GM21447 (cell line): Measurements from ENCODE around the gene PODXL.

ENCODE experiments used
- ATAC-seq: cut with Tn5 transposase; IDR thresholded peaks from one replicate; pipeline ENCODE4 v1.9.1; 2021; ENCODE audit not compliant: unreplicated experiment

The PODXL gene

DNA sequence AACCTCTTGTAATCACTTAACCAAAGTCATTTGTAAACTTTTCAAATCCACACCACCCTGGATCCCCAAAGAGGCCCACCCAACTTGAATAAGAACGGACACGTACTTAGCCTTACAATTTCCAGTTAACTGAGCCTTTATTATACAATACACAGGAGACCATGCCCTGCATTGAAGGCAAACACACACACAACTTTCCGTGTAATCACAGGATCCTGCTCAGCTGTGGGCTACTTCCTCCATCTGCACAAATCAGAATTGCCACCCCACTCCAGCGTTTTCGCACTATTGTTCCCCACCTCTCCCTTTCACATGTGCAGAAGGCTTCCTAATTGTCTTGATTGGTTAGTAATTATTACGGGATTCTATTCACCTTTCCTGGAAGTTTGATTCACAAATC lies 12.1 kb upstream of the PODXL start:
- no peak for ATAC-seq

DNA sequence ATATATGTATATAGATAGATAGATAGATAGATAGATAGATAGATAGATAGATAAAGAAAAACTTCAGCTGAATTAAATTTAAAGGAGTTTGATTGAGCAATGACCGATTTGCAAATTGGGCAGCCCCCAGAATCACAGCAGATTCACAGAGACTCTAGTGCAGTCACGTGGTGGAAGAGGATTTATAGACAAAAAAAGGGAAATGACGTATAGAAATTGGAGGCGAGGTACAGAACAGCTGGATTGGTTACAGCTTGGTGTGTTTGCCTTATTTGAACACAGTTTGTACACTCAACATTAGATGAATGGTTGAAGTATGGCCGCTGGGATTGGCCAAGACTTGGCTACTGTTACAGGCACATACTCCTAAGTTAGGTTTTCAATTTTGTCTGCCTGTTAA lies 8.2 kb upstream of the PODXL start:
- ATAC-seq, result no peak

DNA sequence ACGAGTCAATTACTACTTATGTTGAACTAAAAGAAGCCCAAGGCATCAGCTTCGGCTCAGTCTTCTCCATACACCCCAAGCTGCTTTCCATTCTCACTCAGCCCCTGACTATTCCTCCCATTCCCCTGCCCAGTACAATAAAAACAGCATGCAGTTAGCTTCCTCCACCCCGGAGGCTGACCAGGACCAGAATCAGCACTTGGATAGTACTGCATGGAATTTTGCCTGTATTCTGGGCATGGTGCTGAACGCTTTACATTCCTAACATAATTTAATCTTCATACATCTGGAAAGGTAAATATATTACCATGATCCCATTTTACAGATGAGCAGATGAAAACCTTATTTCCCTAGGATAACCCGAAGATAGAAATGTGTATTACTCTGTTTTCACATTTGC lies 7.5 kb upstream of the PODXL start:
- no peak for ATAC-seq

DNA sequence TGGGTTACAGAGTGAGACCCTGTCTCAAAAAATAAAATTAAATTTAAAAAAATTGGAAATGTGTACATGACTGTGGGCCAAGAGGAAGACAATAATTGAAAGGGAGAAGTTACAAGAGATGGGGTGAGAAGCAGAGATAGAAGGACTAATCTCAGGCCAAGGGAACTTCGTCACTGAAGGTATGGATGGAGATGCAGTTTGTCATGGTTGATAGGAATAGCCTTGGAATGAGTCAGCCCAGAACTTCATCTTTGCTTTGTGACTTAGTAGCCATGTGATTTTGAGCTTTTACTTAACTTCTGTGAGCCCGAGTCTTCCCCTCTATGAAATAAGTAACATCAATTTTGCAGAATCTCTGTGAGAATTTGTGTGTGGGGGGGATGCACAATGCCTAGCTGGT lies 6.5 kb upstream of the PODXL start:
- no peak for ATAC-seq

DNA sequence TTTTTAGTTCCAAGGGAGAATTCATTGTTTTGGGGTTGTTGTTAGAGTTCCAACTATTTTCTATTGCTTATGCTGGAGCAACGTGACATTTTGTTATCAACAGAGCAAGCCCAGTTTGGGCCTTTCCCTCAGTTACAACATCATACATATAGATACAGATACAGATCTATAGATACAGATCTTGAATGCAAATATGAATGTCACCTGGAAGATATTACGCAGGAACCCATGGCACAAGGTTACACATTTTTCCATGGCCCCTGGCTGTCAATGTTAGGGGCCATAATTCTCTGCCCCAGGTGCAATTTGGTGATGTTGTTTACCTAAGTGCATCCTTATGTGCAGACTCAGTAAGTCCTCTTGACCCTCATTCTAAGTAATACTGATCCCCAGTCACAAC lies 3.6 kb upstream of the PODXL start:
- ATAC-seq, result no peak

DNA sequence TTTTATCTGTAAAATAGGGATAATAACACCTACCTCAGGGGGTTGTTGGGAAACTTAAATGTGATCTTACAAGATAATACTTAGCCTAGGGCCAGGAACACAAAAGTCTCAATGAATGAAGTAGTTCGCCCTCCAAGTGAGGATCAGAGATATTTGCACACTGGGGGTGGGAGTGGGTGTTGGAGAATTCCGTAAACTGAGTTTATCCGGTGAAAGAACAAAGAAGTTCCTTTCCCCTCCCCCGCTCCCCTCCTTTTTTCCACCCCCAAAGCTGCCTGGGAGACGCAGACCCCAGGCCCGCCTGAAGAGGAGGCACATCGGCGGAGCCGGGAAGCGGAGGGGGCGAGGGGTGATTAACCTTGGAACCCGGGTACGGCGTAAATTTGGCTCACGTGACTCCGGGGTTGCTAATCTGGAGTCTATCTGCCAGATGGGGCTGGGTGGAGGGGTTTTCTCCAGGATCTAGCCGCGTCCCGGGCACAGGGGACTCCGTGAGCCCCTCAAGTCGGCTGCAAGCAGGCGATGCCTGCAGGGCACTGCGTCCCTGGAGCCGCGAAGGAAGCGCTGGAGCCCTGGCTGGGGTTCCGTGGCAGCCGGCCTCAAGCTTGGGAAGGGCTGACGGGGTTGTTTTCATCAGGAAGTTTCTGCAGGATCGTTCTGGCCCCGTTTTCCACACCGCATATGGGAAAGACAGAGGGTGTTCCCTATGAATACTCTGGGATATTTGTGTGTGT lies 1.4 kb upstream of the PODXL start:
- no peak for ATAC-seq

DNA sequence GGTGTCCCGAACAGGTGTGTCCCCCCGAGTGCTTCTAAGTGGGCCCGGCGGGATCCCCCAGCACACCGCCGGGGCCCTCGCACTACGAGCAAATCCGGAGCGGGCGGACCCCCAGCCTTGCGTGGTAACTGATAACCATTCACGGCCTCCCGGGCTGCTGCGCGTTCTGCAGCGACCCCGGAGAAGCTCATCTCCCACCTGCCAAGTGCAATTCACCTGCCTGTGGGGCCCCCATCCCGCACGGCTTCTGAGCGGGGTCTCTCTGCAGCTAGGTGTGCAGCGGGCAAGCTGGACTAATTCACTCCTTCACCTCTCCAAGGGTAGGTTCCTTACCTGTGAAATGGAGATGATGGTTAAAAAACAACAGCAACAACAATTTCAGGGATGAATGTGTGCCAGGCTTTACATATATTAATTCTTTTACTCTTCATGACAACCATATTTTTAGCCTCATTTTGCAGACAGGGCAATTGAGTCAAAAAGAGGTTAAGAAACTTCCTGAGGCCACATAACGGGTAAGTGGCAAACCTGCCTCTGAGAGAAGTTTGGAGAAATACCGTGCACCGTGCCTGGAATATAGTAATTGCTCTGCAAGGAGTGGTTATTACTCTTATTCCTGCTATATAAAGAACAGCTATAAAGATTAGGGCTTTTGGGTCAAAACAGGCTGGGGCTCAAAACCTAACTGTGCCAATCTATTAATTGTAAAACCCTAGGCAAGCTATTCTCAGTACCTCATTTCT lies 652 bp upstream of the PODXL start:
- no peak for ATAC-seq

DNA sequence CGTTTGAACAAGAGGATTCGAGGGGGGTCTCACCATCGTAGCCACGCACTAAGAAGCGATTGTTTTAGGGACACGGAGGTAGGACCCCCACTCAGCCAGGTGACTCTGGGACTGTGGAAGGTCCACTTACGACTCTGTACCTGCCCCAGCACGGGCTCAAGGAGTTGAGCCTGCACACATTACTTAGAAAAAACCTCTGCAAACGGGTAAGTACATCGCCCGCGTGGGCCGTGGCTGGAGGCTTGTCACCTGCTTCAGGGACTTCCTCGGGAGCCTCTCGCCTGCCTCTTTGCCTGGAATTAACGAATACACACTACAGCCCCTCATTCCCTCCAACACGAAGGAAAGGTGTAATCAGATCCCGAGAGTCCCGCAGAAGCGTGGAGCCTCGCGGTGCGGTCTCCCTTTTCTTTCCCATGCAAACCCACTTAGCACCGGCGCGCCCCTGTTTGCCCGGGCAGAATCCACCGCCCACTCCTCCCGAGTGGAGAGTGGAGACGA lies 826 bp downstream of the PODXL start:
- no peak for ATAC-seq

DNA sequence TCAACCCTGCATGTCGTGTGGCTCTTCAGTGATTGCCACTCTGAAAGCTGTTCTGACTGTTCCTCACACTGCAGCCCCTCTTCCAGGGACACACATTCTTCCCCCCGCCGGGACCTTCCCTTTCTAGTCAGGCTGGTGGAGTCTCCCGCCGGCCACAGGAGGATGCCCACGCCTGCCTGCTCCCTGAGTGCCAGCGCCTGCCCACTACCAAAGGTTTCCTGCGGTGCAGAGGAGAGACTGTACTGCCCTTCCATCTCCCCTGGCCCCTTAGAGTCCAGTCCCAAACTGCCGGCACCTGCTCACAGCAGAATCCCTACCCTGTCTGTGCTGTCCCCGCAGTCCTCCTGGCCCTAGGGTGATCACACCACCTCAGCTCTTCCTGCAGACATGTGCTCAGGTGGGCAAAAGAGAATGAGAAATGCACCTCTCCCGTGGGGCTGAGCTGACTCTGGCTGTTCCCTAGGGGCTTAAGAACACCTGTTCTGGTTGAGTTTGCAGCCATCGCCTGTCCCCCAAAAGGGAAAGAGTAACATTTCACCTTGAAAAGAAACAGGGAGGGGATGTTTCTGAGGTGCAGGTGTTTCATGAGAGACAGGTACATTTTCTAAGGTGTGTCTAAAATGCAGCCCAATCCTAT lies 1.4 kb downstream of the PODXL start:
- no peak for ATAC-seq

DNA sequence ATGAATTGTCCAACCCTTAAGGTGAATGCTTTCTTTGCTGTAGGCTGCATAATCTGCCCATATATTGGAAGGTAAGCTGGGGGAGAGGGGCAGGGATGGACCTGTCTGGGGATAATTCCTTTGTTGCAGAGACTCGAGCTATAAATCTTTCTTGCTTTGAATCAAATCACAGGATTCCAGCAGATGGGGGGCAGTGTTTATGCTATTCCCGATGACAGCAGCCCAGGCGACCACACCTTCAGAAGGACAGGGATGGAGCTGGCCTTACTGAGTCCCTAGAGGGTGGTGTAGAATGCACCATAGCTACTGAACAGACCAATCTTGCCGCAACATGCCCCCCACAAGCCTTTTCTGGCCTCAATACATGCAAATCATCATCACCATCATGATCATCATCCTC lies 2.5 kb downstream of the PODXL start:
- no peak for ATAC-seq

DNA sequence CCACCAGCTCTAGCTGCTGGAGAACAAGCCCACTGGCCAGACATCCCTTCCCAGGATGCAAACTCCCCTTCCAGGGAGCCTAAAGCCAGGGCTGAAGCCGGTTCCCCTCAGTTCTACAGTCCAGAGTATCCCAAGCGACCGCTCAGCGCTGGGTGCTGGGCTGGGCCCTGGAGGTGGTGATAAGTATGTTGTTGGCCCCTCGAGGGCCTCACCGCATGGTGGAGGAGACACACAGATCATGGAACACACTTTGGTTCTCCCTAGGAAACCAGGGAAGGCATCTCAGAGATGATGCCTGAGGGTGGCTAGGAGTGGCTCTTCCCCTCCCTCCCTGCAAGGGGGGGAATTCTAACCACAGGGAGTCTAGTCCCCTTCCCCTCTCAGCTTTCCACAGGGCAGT lies 4.4 kb downstream of the PODXL start:
- no peak for ATAC-seq

DNA sequence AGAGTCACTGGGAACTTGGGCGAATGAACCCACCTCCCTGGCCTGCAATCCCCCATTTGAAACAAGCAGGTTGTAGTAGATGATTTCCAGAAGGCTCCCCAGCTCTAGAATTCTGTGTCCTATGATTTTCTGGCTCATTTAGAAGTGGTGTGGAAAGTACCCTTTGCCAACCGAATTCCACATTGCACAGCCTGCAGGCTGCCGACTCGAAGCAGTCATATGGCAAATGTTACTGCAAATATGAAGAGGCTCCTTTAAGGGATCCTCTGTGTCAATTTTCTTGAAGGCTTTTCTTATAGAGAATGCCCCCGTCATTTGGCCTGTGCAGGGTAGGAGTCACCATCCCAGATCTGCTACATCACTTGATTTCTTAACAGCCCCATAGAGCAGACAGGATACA lies 5.6 kb downstream of the PODXL start:
- no peak for ATAC-seq

DNA sequence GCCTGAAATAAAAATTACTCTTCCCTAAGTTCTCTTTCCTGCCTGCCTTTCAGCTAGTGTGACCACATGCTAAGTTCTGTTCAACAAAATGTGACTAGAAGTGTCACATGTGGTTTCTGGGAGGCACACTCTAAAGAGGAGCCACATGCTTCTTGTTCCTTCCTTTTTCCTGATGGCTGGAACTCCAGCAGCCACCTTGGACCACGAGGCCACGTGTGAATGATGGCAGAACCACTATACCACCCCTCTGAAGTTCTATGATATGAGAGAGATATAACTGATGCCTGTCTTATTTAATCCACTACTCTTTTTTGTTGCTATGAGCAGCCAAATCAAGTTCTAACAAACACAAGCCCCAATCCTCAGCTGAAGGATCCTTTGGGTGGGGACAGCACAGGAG lies 8.1 kb downstream of the PODXL start:
- ATAC-seq, result no peak

DNA sequence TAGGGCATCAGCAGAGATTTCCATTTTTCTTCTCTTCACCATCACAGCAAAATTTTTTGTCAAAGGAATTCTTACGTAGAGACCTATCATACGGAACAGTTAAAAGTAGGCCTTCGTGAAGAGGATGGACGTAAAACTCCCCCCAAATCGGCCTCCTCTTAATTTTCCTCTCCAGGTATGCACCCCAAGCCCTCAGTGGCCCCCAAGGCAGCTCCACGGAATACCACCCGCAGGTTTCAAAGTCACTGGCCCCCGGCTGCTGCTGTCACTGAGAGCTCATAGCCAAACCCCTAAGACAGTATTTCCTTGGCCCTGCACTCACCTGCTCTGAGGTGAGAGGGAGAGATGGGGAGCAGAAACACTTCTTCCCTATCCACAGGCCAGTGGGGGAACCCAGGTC lies 8.8 kb downstream of the PODXL start:
- no peak for ATAC-seq

DNA sequence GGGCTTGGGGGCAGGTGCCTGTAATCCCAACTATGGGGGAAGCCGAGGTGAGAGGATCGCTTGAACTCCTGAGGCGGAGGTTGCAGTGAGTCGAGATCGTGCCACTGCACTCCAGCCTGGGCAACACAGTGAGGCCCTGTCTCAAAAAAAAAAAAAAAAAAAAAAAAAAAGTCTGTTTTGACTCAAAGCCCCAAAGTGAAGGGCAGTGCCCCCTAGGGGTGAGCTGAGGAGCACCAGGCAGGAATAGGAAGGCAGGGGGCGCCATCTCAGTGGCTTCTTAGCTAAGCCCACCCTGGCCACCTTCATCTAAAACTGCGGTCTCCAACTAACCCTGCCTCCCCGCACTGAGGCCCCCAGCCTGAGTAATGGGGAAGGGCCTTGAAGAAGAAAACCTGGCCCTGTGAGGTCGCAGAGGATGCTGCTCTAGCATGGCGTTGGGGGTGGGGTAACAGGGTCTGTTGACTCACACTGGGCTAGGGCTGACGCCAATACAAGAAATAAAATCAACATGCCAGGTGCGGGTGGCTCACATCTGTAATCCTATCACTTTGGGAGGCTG lies 9.8 kb downstream of the PODXL start:
- no peak for ATAC-seq

DNA sequence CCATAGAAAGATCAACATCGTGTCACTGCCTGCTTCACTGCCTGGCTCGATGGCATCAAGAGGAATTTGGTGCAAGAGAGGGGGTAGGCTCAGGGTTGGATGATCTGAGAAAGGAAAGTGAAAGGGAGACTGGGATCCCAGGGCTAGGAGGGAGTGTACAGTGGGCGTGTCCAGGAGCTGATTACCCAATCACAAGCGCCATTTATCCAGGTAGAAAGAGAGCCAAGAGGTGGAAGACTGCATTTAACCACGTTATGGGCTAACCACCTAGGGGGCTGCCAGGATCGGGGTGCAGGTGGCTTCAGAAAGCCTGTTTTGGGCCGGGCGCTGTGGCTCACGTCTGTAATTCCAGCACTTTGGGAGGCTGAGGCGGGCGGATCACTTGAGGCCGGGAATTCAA lies 10.3 kb downstream of the PODXL start:
- ATAC-seq, result no peak

DNA sequence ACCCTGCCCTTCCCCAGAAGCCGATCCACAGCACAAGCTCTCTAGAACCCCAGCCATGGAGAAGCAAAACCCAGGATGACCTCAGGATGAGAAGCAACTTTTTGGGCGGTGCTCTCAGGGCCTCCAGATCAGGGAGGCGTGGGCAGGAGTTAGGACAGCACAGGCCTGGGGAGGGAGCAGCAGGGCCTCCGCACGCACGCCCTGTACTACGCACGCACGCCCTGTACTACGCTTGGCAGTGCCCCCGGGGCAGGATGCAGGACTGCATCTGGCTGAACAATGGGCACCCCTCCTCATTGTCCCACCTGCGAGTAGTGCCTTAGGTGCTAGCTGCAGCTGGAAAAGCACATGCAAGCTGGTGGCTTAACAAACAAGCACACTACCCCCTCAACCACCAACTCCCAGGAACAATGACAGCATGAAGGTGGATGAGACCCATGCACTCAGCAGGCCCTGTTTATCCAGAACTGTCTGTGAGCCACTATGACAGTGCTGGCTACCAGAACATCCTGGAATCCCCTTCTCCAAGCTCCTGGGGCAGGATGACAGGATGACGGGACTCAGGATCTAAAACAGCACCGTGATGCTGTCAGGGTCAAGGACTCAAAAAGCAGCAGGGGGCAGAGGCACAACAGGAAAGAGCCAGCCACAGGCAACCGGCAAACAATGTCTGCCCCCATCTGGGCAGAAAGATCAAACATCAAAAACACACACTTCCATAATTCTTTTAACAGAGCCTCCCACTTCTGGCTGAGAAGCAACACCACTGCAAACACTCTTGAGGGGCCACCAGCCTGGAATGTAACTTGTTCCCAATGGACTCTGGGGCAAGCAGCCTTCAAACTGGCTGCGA lies 11.8 kb downstream of the PODXL start:
- ATAC-seq, result no peak

DNA sequence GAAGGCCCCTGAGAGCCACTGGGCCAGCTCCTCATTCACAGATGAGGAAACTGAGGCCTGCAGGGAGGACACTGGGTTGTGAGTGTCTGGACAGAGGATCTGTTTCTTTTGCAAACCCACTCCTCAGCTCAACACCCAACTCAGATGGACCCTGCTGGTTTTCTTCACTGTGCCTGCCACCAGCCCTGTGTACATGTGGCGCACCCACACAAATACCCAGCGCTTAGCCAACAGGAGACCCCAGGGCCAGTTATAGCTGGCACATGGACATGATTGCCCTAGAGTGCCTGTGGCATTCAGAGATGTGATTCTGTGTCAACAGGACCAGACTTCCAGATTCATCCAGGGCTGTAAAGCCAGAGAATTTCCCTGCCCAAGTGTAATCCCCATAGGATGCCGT lies 12.4 kb downstream of the PODXL start:
- ATAC-seq, result no peak

DNA sequence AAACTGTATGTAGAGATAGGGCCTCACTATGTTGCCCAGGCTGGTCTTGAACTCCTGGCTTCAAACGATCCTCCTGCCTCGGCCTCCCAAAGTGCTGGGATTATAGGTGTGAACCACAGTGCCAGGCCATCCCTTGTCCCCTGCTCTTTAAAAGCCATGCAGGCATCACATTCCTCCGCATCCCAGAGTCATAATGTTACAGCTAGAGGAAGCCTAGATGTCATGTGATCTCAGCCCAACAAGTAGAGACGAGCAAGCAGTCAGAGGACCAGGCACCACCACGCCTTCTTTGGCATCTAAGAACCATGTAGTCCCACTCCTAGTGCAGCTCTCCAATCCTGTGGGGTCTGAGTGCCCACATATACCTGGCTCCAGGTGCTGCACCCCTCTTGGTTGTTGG lies 13.1 kb downstream of the PODXL start:
- no peak for ATAC-seq

DNA sequence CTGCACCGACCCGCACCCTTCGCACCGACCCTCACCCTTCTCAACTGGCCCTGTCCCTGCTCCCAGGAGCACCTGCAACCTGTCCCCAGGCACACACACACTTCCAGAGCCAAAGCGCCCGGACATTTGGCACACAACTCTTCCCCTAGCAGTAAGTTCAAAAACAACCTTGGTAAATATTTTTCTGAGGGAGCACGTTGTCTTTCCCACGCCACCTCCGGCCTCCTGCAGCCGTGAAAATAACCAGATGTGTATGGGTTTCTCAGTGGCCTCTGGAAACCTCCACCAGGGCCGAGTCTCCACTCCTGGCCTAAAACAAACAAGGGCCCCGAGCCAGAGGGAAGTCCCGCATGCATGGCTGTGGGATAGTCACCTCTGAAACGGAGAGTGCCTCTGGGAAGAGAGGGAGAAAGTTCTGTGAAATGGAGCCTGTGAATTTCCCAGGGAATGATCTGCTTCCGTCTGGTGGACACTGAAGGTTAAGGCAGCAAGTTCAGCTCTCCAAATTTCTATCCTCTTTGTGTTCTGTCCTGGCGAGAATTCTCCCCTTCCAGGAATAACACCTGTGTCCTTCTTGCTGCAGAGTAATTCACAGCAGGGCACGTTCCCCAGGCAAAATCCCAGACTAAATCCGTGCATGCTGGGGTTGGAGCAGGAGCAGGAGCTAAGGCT lies 15.8 kb downstream of the PODXL start:
- ATAC-seq, result no peak
